ENCODE results near the gene DST. TPM values are rescaled to one million over a fixed set of nuclear protein-coding genes. Genes with fewer than 3 reads are reported as not detected.

DST gene
- total and polyA plus RNA-seq, 2 of the 4 experiments (the other 2 are of a cell fraction): 97.7 to 452 TPM

GRCh38 chr6:56542364-56543331, 100.0 kb downstream of the DST start:
- dilution Hi-C loops (cut with HindIII; ENCODE audit: low sequenced_read_pairs, unreplicated experiment): no loop called here
- TF ChIP-seq MXI1 (IDR thresholded peaks at IDR 0.05; ENCODE audit: borderline replicate concordance, low read depth, low read length) (peak; percentile 96), CHD1 (IDR thresholded peaks at IDR 0.05; ENCODE audit: low read depth, low read length) (no peak; the same call in 1 of the 2 replicates), CEBPB (IDR thresholded peaks at IDR 0.05; ENCODE audit: low read depth, low read length) (peak; percentile 63; the same call in 1 of the 2 replicates), BHLHE40 (IDR thresholded peaks at IDR 0.05; ENCODE audit: low read depth, low read length) (peak; percentile 91), CTCF (conservative IDR thresholded peaks at IDR 0.05; ENCODE audit: low read depth, low read length) (peak; percentile 38), RAD21 (IDR thresholded peaks at IDR 0.05; ENCODE audit: low read length) (peak; percentile 18; the same call in 1 of the 2 replicates), RCOR1 (IDR thresholded peaks at IDR 0.05; ENCODE audit: insufficient replicate concordance, low read length) (peak; percentile 65), USF2 (IDR thresholded peaks at IDR 0.05; ENCODE audit: low read depth, low read length) (no peak; the same call in 1 of the 2 replicates), MAZ (IDR thresholded peaks at IDR 0.05; ENCODE audit: borderline replicate concordance, low read depth, low read length) (no peak), SMC3 (IDR thresholded peaks at IDR 0.05; ENCODE audit: low read depth, low read length) (peak; percentile 4; the same call in 1 of the 2 replicates), RFX5 (IDR thresholded peaks at IDR 0.05; ENCODE audit: low read depth, low read length) (no peak), NFE2L2 (IDR thresholded peaks at IDR 0.05; ENCODE audit: low read depth, low read length) (no peak), POLR2A (IDR thresholded peaks at IDR 0.05; ENCODE audit: low read depth, low read length) (peak; percentile 90), FOS (IDR thresholded peaks at IDR 0.05; ENCODE audit: low read depth, low read length) (0 out of 2 replicates have a peak, but pooled peaks have one; percentile 7)

More at GRCh38 chr6:56542364-56543331, 100.0 kb downstream of the DST start:
- Histone ChIP-seq H3K9me1 (ENCODE audit: insufficient read depth, low read length) (no peaks in the 10 kb centered on the region), H3K4me1 (ENCODE audit: control insufficient read depth, insufficient read depth, low read length) (peaks cover 2% of the 10 kb centered on the region), H4K20me1 (ENCODE audit: insufficient read depth, low read length) (peaks cover 4% of the 10 kb centered on the region; the same call in 1 of the 2 replicates), H2AK5ac (ENCODE audit: low read depth, low read length) (peak overlapping the region; percentile 32), H2BK20ac (ENCODE audit: low read depth, low read length) (no peak overlapping the region), H3K18ac (ENCODE audit: low read depth, low read length) (peak overlapping the region; percentile 52), H4K8ac (ENCODE audit: low read depth in 2 of 2, low read length in 2 of 2) (peak overlapping the region; percentile 58 to 74), H3K4ac (ENCODE audit: low read depth, low read length) (peak overlapping the region; percentile 62), H2AK9ac (replicated peaks; ENCODE audit: low read depth, low read length, poor library complexity) (peak overlapping the region; percentile 78), H3K9ac (ENCODE audit: low read depth, low read length) (peak overlapping the region; percentile 97), H3K14ac (replicated peaks; ENCODE audit: low read depth, low read length) (peak overlapping the region; percentile 75), H2BK5ac (ENCODE audit: low read depth, low read length, poor library complexity, severe bottlenecking) (peak overlapping the region; percentile 82), H3K23ac (ENCODE audit: low read depth, low read length) (peak overlapping the region; percentile 75), H3K79me1 (ENCODE audit: low read depth in 1 of 2, low read length in 2 of 2) (peaks cover 18 to 50% of the 10 kb centered on the region in 2 experiments; a peak in 3 of 4 replicates), H3K27ac (ENCODE audit: insufficient read depth, low read length) (peak overlapping the region; percentile 97), H4K91ac (ENCODE audit: insufficient read depth, low read depth, low read length) (peak overlapping the region; percentile 78), H3K4me3 (ENCODE audit: insufficient read depth, low read depth, low read length) (peak overlapping the region; percentile 79), H2BK15ac (ENCODE audit: low read depth, low read length) (no peak overlapping the region), H3K9me3 (ENCODE audit: control insufficient read depth, insufficient read depth, low read length) (no peaks in the 10 kb centered on the region), H2AFZ (replicated peaks; ENCODE audit: low read length, poor library complexity) (peak overlapping the region; percentile 76), H3K27me3 (ENCODE audit: control insufficient read depth, insufficient read depth, low read length) (no peaks in the 10 kb centered on the region), H3K56ac (ENCODE audit: extremely low read depth, insufficient read depth, low read length) (peak overlapping the region; percentile 92), H3K36me3 (ENCODE audit: control insufficient read depth, insufficient read depth, low read length) (no peaks in the 10 kb centered on the region), H2BK120ac (ENCODE audit: low read depth, low read length) (peak overlapping the region; percentile 64), H3K4me2 (ENCODE audit: low read depth, low read length) (peak overlapping the region; percentile 100), H4K5ac (ENCODE audit: low read depth, low read length) (peak overlapping the region; percentile 58)
- DNase-seq (peak; percentile 98), ATAC-seq (ENCODE audit: low read depth) (peak; percentile 95)
- no TSS peak for BruUV-seq (replicated peaks)
- WGBS, 2 experiments (ENCODE audit: extremely low coverage in 2 of 2, insufficient read length in 1 of 2): 0% methylated on average over 34 of the region's 50 CpGs; no CpG with 5 or more reads in 1 of the 2 experiments
- POLR2A ChIA-PET (ENCODE audit: unreplicated experiment): interaction anchor here (0.6 to 0.7 kb wide), 4 partner anchors 14 to 123 kb away, joined by 3 to 5 read pairs (median 5); no protein-coding TSS in a partner anchor
- intact Hi-C loops (cut with micrococcal nuclease) (loop anchor here (1.0 to 5.0 kb wide), 2 partner anchors 17 to 185 kb away; no protein-coding TSS in a partner anchor), in situ Hi-C loops (cut with MboI; ENCODE audit: low sequenced_read_pairs) (no loop called here)
- CTCF ChIA-PET: interaction anchor here (1.3 to 1.5 kb wide), 3 partner anchors 9 to 52 kb away, joined by 3 to 6 read pairs (median 5); no protein-coding TSS in a partner anchor
